Vagina (tissue), 2 donors: ENCODE measurements around the gene FBN3.

Source experiments
- CTCF ChIP-seq, 3 experiments: fragments of 450-650 bp in 2 of 3; fragments of 200-600 bp in 1 of 3; sonication (generic) in 1 of 3; IDR thresholded peaks; one replicate each; pipeline ENCODE4 v1.5.1; 2017 to 2019; ENCODE audit warnings: antibody characterized with exemption in 3 of 3, mild to moderate bottlenecking in 2 of 3, moderate library complexity in 2 of 3
- POLR2A ChIP-seq, 2 donors: fragments of 450-650 bp; IDR thresholded peaks; one replicate each; pipeline ENCODE4 v1.6.1; 2017; ENCODE audit warnings: antibody characterized with exemption in 2 of 2, mild to moderate bottlenecking in 2 of 2, moderate library complexity in 2 of 2
- POLR2AphosphoS5 ChIP-seq, 2 donors: sonication (generic); formaldehyde crosslinking; IDR thresholded peaks; one replicate each; pipeline ENCODE4 v1.9.0; 2017; ENCODE audit warnings: antibody characterized with exemption in 2 of 2, mild to moderate bottlenecking in 2 of 2, low read depth in 1 of 2; ENCODE audit not compliant: insufficient read depth in 1 of 2

DNA sequence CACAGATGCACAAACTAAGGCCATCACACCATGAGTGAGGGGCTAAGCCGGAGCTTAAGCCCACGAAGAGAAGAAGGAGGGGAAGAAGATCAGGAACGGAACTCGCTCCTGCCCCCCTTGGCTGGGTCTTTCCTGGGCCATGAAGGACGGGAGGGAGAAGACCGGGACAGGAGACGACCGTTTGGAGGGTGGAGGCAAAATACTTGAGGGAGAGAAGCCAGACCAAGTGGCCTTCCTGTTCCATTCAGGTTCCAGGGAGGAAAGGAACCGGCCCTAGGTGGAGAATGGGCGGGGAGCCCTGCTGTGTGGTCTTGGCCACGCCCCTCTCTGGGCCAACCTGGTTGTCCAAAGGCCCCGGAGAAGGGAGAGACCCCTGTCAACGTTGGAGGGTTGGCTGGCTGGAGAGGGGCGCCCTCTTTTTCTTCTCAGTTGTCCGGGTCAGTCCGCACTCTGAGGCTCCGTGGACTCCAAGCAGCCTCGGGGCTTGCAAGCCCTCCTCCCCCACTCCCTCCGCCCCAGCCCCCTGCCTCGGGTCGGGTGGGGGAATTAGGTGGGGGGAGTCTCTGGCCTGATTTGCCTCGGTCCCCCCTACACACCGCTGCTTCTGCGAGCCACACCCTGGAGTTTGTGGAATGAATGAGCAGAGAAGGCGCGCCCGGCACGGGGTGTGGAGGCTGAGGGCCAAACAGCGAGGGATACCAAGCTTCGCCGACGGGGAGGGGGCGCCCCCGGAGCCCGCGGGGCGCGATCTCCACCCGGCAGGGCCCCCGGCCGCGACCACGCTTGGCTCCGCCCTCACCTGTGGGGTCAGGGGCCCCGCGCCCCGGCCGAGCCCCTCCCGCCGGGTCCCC, 757 bp downstream of the FBN3 start:
- TF ChIP-seq POLR2A (IDR thresholded peaks at IDR 0.05) (no peak), CTCF (IDR thresholded peaks at IDR 0.05) (no peak), POLR2AphosphoS5 (IDR thresholded peaks at IDR 0.05; ENCODE audit: insufficient read depth in 1 of 2, low read depth in 1 of 2) (no peak)
